ENCODE results near the gene PSMA5.
"Not testable (repeated sequence)": the region's sequence is repeated elsewhere in the genome, so short reads cannot be mapped to it uniquely, and the experiment has no call there.

PSMA5 gene

GRCh38 chr1:109426281-109427170, at the start of gene PSMA5:
PSMA5 (minus strand) TSS chr1:109426448; CDS start chr1:109426330, 118 bp downstream.
- DNase-seq = peak; percentile 98

DNA sequence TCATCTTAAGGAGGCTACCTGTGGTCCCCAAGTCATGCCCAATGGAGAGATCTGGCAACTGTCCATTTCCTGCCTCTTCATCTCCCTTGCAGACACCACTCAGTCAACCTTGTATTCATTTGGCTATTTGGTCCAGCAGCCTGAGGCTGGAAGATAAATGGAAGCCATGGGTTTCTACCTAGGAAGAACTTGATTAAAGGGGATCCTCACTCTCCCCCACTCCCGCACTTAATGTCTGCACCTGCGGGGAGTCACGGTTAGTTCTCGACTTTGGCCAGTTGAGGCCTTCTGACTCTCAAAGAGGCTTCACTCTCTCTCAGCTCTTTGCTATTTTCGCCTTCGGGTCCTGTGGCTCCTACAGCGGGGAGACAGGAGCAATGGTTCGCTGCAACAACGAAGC, 49.0 kb upstream of the PSMA5 start:
- no peak for DNase-seq

DNA sequence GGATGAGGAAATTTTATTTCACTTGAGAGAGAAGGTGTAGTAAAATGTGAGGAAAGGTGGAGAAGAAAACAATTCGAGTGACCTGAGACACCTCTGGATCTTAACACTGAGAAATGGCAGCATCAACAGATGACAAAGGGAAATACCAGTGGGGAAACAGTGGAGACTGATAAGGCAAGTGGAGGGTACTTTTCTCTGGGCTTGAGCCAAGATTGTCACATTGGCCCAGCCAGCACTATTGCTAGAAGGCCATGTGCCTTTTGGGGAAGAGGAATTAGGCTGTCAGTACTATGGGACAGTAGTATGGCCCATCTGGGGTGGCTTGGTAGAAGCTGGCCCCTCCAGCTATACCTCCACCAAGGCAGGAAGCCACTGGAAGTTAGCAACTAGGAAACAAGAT, 48.4 kb upstream of the PSMA5 start:
- no peak for DNase-seq

GRCh38 chr1:109473284-109474057, 47.2 kb upstream of the PSMA5 start:
- DNase-seq = not testable (repeated sequence)

- no peak for DNase-seq
These were observed 46.5 kb upstream of the PSMA5 start for GRCh38 chr1:109472779-109473178.

- DNase-seq = no peak
These were observed 44.0 kb upstream of the PSMA5 start for GRCh38 chr1:109470245-109470644.

DNA sequence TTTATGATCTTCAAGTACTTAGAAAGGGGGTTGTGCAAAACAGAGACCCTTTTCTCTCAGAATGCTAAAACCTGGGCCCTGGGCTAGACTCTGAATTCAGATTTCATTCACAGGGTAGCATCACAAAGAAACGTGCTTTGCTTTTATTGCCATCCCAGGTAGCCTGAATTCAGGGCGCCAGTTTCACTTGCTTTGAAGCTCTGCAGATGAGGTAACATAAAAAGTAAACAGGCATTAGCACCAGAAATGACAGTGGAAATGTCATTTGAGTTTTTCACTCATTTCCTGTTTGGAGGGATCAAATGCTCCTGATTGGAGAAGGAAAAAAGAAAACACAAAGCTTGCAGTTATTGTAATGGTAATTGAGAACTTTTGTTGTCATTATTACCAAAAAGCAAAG, 42.7 kb upstream of the PSMA5 start:
- DNase-seq = no peak

- no peak for DNase-seq
These were observed 41.8 kb upstream of the PSMA5 start for GRCh38 chr1:109468061-109468460.

DNA sequence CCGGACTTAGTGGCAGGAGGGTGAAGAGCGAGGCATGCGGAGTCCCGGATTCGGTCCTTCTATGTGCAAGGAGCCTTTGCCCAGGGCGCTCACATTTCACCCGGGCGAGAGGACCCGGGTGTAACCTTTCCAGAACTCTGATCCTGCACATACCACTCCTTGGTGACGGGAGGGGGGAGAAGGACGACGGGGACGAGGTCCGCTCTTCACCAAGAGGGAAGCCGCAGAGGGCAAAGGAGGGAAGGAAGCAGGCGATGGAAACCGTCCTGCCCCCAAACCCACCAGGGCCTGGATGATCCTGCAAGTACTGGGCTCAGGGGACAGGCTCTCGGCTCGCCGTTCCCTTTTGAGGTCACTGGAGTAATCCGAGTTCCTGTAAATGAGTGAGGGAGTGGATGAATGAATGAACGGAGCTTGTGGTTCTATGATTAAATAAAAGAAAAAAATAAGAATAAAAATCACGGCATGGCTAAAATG, 41.1 kb upstream of the PSMA5 start:
- no peak for DNase-seq

DNA sequence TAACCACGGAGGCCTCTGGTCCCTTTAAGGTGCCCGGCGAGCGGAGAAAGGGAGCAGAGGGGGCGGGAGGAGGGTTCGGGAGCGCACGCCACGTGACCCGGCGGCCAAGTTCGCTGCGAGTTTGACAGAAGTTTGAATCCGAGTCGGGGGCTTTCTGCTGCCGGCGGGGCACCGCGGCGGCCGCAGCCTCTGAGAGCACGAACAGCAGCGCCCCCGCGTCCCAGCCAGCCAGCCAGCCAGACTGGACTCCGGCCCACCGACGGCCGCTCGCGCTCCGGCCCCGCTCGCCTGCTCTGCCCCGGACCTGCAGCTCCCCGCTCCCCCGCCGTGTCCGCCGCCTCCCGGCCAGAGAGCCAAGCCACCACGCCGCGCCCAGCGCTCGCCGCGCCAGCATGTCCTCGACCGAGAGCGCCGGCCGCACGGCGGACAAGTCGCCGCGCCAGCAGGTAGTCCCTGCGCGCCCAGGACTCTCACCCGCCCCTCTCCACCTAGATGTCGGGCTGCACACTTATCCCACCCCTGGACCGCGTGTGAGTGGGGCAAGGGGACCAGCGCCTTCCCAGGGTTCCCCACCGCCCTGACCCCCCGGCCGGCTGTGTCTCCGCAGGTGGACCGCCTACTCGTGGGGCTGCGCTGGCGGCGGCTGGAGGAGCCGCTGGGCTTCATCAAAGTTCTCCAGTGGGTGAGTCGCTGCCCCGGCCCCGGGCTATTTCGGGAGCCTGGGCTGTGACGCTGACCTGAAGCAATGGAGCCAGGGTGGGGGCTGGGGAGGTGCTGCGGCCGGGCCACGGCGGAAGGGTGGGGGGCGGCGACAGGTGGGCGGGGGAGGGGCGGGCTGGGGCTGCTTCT, 40.4 kb upstream of the PSMA5 start, which contains the start of gene SYPL2:
SYPL2 (plus strand) TSS at position 95 of the 849 bp plus-strand sequence; CDS start at position 393, 298 bp downstream.
- no peak for DNase-seq

DNA sequence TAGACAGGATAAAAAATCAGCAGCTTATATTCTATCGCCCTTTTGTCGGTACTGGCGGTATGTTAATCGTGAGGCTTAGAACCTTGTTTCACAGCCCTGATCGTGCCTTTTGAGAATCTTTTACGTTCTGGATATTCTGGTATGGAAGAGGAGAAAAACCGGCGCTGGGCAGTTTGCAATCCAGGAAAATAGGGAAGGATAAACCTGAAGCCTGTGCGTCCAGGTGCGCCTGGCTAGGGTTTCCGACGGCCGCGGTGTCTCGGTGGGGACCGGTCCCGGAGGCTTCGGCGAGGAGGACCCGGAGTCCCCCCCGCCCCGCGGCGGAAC, 39.8 kb upstream of the PSMA5 start:
- no peak for DNase-seq

GRCh38 chr1:109457819-109458218, 31.6 kb upstream of the PSMA5 start:
- DNase-seq = no peak

DNA sequence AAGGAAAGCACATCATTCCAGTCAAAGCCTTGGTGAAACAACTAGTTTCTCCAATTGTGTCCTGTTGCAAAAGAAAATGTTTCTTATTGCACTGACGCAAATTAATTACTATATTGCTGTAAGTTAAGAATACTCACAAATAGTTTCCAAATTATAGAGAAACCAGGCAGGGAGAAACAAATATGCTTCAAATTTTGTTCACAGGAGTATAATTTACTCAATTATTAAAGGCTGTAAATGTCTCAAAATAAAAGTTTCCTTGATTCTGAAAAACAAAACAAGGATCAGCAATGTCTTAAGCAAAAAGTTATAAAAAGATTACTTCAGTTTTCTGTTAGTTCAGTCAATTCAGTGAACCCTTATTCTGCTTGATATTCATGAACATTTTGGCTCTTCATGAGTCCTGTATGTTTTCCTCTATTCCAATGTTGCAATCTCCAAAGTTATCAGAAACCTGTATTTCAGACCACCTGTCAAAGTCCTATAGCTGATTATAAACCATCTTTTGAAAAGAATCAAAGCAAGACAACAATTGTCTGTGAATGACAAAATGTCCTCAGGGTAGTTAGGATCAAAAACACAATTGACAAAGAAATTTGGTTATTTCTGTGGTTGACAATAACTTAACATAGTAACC, 28.4 kb upstream of the PSMA5 start:
- DNase-seq = no peak

- no peak for DNase-seq
These were observed 21.3 kb upstream of the PSMA5 start for GRCh38 chr1:109447524-109447923.

DNA sequence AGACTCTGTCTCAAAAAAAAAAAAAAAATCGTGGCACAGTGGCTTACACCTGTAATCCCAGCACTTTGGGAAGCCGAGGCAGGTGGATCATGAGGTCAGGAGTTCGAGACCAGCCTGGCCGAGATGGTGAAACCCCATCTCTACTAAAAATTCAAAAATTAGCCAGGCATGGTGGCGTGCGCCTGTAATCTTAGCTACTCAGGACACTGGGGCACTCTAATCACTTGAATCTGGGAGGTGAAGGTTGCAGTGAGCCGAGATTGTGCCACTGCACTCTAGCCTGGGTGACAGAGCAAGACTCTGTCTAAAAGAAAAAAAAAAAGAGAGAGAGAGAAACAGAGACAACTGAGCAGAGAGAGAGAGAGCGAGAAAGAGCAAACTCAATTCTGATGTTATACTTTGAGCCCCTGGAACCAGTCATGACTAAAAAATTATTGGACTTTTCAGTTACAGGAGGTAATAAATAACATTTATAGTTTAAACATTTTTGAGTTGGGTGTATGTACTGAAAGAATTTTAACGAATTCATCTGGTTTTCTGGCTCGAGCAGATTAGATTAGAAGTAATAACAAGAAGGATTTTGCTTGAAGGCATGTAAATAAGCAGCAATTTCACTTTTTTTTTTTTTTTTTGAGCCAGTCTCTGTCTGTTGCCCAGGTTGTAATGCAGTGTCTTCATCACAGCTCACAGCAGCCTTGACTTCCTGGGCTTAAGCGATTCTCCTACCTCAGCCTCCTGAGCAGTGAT, 19.9 kb upstream of the PSMA5 start:
- not testable (repeated sequence) for DNase-seq

DNA sequence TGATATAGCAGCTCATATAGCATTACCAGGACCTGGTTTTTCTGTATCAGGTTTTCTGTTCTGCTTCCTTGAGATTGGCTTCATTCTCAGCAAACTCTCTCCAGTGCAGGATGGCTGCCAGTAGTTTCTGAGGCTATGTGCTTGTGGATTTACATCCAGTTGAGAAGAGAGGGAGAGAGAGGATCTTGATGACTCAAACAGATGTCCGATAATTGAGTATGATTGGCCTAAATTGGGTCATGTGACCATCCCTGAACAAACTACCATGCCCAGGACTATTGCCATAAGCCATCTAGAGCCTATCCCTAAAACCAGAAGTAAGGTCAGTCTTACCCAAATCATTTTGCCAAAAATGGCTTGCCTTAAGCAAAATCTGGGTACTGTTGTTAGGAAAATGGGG, 18.1 kb upstream of the PSMA5 start:
- DNase-seq = no peak

DNA sequence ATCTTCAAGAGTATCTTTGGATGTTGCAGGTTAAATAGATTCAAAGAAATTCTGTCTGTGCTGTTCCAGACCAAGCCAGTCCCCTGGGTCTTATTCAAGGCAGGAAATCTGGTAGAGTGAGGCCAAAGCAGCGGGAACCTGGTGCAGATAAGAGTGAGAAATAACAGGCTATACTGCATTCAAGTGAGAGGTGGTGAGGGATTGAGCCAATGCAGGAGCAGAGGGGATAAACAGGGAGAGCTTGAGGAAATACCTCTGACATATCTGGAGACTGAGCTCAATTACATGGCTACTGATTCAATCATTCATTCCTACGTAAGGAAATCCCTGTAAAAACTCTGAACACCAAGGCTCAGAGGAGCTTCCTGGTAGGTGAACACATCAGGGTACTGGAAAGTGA, 17.2 kb upstream of the PSMA5 start:
- DNase-seq = no peak

- DNase-seq = no peak
These were observed 14.8 kb upstream of the PSMA5 start for GRCh38 chr1:109441069-109441468.

DNA sequence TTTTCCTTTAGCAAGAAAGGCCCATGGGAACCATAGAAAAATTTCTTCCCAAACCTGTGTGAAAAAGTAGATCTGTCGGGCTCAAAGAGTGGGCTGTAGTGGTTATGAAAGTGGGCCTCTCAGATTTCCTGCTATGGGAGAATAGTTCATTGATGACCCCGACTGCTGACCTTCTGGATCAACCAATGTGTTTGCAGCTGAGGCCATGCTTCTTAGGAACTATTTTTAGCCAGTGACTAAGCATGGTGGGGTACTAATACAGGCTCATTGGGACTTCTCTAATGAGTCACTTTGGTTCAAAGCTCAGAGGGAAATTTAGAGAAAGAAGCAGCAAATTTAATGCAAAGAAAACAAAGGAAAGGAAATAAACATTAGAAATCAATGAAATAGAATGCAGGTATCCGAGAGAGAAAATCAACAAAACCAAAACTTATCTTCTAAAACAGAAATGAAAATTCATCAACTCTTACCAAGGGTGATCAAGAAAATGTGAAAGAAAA, 12.6 kb upstream of the PSMA5 start:
- no peak for DNase-seq

GRCh38 chr1:109434484-109434883, 8.2 kb upstream of the PSMA5 start:
- DNase-seq = no peak

GRCh38 chr1:109433322-109433721, 7.1 kb upstream of the PSMA5 start:
- DNase-seq = no peak

DNA sequence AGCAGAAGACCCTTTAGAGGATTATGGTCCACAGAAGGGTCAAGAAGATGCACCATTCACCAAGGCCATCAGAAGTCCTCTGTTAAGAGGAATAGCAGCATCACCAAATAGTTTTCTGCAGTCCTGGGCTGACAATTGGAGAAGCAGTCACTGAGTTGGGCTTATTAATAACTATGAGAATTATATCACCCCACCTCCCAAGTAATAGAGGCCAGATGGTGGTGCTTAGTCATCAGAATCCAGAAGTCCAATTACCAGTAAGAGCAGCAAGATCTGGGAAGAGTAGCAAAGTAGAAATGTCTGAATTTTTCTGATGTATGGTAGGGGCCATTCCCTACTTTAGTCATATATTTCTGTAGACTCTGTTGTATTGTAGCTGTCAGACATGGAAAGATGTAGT, 6.1 kb upstream of the PSMA5 start:
- DNase-seq = no peak
